Uterus (tissue), 4 donors: ENCODE data around the gene OCA2. TPM values are rescaled to one million over a fixed set of nuclear protein-coding genes. Genes with fewer than 3 reads are reported as not detected.

Source experiments
- DNase-seq, 2 donors: peaks; one replicate each; pipeline ENCODE4 v3.0.0-alpha.2; 2019 to 2020
- H3K27ac ChIP-seq, 2 donors: fragments of 200-600 bp; sonication (generic); 1 replicate in 1 of 2; 2 replicates in 1 of 2; pipeline ENCODE4 v1.5.1; 2016 to 2018
- H3K27me3 ChIP-seq, 2 donors: fragments of 200-600 bp; sonication (generic); one replicate each; pipeline ENCODE4 v1.5.1; 2018 to 2019; ENCODE audit warnings: control low read depth in 1 of 2
- H3K36me3 ChIP-seq, 2 donors: fragments of 200-600 bp; sonication (generic); one replicate each; pipeline ENCODE4 v1.5.1; 2019; ENCODE audit warnings: control low read depth in 1 of 2
- H3K4me1 ChIP-seq, 2 donors: fragments of 200-600 bp; sonication (generic); one replicate each; pipeline ENCODE4 v1.5.1; 2018 to 2019; ENCODE audit warnings: control low read depth in 1 of 2
- H3K4me3 ChIP-seq, 2 donors: fragments of 200-600 bp; sonication (generic); 1 replicate in 1 of 2; 2 replicates in 1 of 2; pipeline ENCODE4 v1.5.1; 2018 to 2019; ENCODE audit warnings: mild to moderate bottlenecking in 1 of 2
- H3K9me3 ChIP-seq, 2 donors: fragments of 200-600 bp; sonication (generic); one replicate each; pipeline ENCODE4 v1.5.1; 2019; ENCODE audit warnings: control low read depth in 1 of 2
- CTCF ChIP-seq, 4 experiments: fragments of 200-600 bp in 2 of 4; fragments of 450-650 bp in 2 of 4; sonication (generic) in 2 of 4; IDR thresholded peaks; one replicate each; pipeline ENCODE4 v1.5.1; 2016 to 2019; ENCODE audit warnings: antibody characterized with exemption in 4 of 4, mild to moderate bottlenecking in 2 of 4, moderate library complexity in 1 of 4
- POLR2A ChIP-seq, 2 donors: fragments of 450-650 bp; IDR thresholded peaks; one replicate each; pipeline ENCODE4 v1.6.1; 2016; ENCODE audit warnings: antibody characterized with exemption in 2 of 2, mild to moderate bottlenecking in 1 of 2, moderate library complexity in 1 of 2
- intact Hi-C: fragments of 100-400 bp; cut with DNase I; formaldehyde crosslinking; loops from one replicate; pipeline ENCODE4 v1.15.1; 2023; ENCODE audit warnings: low total_unique reads
- total RNA-seq, 4 donors: library from RNA; depleted of rRNA in 3 of 4; stranded (reverse); fragments of >200 nt in 3 of 4; gene quantifications; one replicate each; pipeline versions ENCODE4 v1.1.0 to v1.2.4, GENCODE V29; 2014 to 2023
- donor health status: DM: yes; HTN: yes; CAD: no.

Gene OCA2
- total RNA-seq, 4 donors from 2014 or later: 0.55 to 4.6 TPM; not detected in 2

DNA sequence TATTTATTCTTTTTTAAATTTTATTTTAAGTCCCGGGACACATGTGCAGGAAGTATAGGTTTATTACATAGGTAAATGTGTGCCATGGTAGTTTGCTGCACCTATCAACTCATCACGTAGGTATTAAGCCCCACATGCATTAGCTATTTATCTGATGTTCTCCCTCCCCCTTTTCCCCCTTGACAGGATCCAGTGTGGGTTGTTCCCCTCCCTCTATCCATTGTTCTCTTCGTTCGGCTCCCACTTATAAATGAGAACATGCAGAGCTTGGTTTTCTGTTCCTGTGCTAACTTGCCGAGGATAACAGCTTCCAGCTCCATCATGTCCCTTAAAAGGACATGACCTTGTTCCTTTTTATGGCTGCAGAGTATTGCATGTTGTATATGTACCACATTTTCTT, 220.3 kb downstream of the OCA2 start:
- DNase-seq: no peak
- Histone ChIP-seq H3K4me3 (no peak overlapping the region), H3K36me3 (no peaks in the 10 kb centered on the region), H3K4me1 (no peaks in the 10 kb centered on the region), H3K27me3 (no peaks in the 10 kb centered on the region), H3K27ac (no peak overlapping the region), H3K9me3 (no peaks in the 10 kb centered on the region)
- TF ChIP-seq CTCF (IDR thresholded peaks at IDR 0.05) (no peak), POLR2A (IDR thresholded peaks at IDR 0.05) (no peak)
- intact Hi-C loops: no loop called here

- DNase-seq: no peak
- H3K27ac ChIP-seq: no peak overlapping the region
- intact Hi-C loops: no loop called here
- H3K36me3 ChIP-seq: no peaks in the 10 kb centered on the region
- H3K4me1 ChIP-seq: no peaks in the 10 kb centered on the region
- H3K9me3 ChIP-seq: no peaks in the 10 kb centered on the region
- TF ChIP-seq POLR2A (IDR thresholded peaks at IDR 0.05) (no peak), CTCF (IDR thresholded peaks at IDR 0.05) (no peak)
- H3K4me3 ChIP-seq: no peak overlapping the region
- no peaks in the 10 kb centered on the region for H3K27me3 ChIP-seq
These were observed 225.3 kb downstream of the OCA2 start for GRCh38 chr15:27873828-27874227.

DNA sequence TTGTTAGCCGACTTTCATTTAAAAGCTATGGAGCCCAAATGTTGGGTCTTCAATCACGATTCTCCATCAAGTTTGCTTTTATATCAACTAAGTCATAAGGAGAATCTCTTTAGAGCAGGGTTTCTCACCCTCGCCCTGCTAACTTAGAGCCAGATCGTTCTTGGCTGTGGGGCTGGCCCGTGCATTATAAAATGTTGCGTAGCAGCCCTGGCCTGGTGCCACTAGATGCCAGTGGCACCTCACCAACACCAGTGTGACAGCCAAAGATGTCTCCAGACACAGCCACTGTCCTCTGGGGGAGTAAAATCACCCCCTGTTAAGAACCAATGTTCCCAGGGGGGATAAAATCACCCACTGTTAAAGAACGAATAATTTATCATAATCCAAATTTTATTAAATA, 226.1 kb downstream of the OCA2 start:
- Histone ChIP-seq H3K27me3 (no peaks in the 10 kb centered on the region), H3K9me3 (no peaks in the 10 kb centered on the region), H3K4me1 (no peaks in the 10 kb centered on the region), H3K36me3 (no peaks in the 10 kb centered on the region), H3K4me3 (no peak overlapping the region), H3K27ac (no peak overlapping the region)
- no peak for DNase-seq
- intact Hi-C loops: no loop called here
- TF ChIP-seq POLR2A (IDR thresholded peaks at IDR 0.05): no peak
- no peak for TF ChIP-seq CTCF (IDR thresholded peaks at IDR 0.05)

- H3K36me3 ChIP-seq: no peaks in the 10 kb centered on the region
- TF ChIP-seq POLR2A (IDR thresholded peaks at IDR 0.05) (no peak), CTCF (IDR thresholded peaks at IDR 0.05) (no peak)
These were observed 226.8 kb downstream of the OCA2 start for GRCh38 chr15:27872355-27872754.

DNA sequence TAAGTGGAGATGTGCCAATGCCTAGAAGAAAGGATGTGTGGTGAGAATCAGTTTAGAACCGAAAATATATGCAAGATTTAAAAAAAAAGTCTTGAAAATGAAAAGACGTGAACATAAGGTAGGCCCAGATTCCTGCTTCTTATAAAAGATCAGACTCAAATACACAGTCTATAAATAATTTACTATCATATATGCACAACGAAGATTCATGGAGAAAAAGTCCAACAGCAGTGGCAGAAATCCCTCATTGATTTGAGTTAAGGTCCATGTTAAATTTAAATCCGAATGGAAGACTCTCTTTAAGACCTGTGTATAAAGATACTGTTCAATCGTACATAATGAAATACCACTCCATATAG, 227.2 kb downstream of the OCA2 start:
- Histone ChIP-seq H3K27me3 (no peaks in the 10 kb centered on the region), H3K9me3 (no peaks in the 10 kb centered on the region), H3K4me3 (no peak overlapping the region), H3K36me3 (no peaks in the 10 kb centered on the region), H3K4me1 (no peaks in the 10 kb centered on the region), H3K27ac (no peak overlapping the region)
- no peak for DNase-seq
- intact Hi-C loops: no loop called here
- TF ChIP-seq POLR2A (IDR thresholded peaks at IDR 0.05) (no peak), CTCF (IDR thresholded peaks at IDR 0.05) (no peak)

More at GRCh38 chr15:27872355-27872754, 226.8 kb downstream of the OCA2 start:
- Histone ChIP-seq H3K4me3 (no peak overlapping the region), H3K27me3 (no peaks in the 10 kb centered on the region), H3K4me1 (no peaks in the 10 kb centered on the region), H3K27ac (no peak overlapping the region), H3K9me3 (no peaks in the 10 kb centered on the region)
- no peak for DNase-seq
- intact Hi-C loops: no loop called here
